Measurements from ENCODE around the gene MT1H.
"Not testable (repeated sequence)": the region's sequence is repeated elsewhere in the genome, so short reads cannot be mapped to it uniquely, and the experiment has no call there.

MT1H gene

GRCh38 chr16:56684926-56685590, 15.4 kb downstream of the MT1H start:
- no peak for DNase-seq (ENCODE audit: low read depth)

GRCh38 chr16:56686758-56687157, 17.1 kb downstream of the MT1H start:
- no peak for DNase-seq (ENCODE audit: low read depth)

- DNase-seq (ENCODE audit: low read depth), result no peak
Measured at GRCh38 chr16:56688762-56689161, 19.1 kb downstream of the MT1H start.

- no peak for DNase-seq (ENCODE audit: low read depth)
Measured at GRCh38 chr16:56689171-56689570, 19.6 kb downstream of the MT1H start.

DNA sequence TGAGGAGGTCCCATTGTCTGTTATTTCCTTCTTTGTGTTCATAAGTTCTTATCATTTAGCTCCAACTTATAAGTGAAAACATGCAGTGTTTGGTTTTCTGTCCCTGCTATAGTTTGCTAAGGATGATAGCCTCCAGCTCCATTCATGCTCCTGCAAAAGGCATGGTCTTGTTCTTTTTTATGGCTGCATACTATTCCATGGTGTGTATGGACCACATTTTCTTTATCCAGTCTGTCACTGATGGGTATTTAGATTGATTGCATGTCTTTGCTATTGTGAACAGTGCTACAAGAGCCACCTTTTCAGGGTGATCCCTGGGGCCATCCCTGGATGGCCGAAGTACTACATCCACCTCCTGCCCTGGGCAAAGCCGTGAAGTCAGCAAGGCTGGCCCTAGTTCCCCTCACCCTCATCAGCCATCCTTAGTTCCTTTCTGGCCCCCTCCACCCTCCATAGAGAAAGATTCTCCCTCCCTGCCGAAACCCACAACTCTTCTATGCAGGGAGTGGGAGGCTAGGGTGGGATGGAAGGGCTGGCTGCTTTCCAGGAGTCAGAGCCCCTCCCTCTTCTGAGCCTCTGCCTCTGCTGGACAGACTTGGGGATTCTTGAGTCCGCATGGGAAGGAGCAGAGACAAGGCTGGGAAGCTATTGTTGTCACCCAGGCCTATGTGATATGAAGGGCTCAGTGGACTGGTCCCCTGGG, 21.0 kb downstream of the MT1H start:
- no peak for DNase-seq (ENCODE audit: low read depth)

GRCh38 chr16:56691885-56692284, 22.3 kb downstream of the MT1H start:
- DNase-seq (ENCODE audit: low read depth), result no peak

- no peak for DNase-seq (ENCODE audit: low read depth)
Measured at GRCh38 chr16:56695246-56695645, 25.6 kb downstream of the MT1H start.

DNA sequence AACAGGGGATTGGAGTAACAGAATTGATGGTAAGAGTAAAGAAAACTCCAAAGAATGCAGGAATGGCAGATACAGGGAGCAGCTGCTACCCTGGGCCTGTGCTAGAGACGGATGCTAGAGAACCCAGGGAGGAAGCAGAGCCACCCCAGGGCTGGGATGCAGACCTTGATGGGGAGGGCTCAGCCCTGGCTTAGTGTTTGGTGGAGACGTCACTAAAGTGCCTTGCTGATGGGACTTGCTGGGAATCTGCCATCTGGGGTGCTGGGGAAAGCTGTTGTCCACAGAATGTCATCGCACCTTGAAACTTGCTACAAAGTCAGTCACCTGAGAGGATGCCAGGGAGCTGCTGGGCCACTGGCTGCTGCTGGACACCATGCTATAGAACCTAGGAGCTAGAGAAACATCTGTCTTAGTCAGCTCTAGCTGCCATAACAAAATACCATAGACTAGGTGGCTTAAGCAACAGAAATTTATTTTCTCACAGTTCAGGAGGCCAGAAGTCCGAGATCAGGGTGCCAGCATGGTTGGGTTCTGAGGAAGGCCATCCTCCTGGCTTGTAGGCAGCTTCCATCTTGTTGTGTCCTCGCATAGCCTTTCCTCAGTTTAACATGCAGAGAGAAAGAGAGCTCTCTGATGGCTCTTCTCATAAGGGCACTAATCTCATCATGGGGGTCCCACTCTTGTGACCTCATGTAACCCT, 28.0 kb downstream of the MT1H start:
- DNase-seq (ENCODE audit: low read depth), result no peak

GRCh38 chr16:56700195-56700594, 30.6 kb downstream of the MT1H start:
- no peak for DNase-seq (ENCODE audit: low read depth)

- no peak for DNase-seq (ENCODE audit: low read depth)
Measured at GRCh38 chr16:56700631-56701030, 31.0 kb downstream of the MT1H start.

DNA sequence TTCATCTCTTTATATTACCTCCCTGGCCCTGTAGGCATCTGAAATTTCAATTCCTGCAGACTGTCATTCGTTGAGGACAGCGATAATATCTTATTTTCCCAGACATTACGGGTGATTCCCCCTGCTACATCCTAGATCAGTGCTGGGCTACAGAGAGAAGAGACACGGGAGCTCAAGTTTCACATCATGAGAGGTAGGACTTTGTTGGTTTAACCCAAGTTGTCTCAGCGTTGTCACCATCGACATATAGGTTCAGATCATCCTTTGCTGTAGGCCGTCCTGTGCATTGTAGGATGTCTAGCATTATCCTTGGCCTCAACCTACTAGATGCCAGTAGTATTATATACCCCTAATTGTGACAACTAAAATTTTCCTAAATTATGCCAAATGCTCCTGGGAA, 31.9 kb downstream of the MT1H start:
- no peak for DNase-seq (ENCODE audit: low read depth)

DNA sequence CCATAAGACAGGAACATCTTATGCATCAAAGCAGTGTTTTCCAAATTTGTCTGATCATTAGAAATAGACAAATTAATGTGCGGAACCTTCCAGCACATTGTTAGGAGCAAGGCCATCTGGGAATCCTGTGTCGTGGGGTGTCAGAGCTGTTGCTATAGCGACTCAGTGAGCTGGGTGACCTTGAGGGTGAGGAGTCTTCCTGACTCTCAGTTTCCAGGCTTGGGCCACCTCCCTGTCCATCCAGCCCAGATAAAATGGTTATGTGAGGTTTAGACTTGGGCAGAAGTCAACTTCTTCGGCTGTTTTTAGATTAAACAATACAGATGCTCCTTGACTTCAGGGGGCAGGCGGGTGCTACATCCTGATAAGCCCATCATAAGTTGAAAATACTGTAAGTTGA, 33.2 kb downstream of the MT1H start:
- DNase-seq (ENCODE audit: low read depth), result no peak

GRCh38 chr16:56708525-56709442, 39.2 kb downstream of the MT1H start:
- DNase-seq (ENCODE audit: low read depth), result peak; percentile 20

- DNase-seq (ENCODE audit: low read depth), result no peak
Measured at GRCh38 chr16:56709443-56710040, 39.9 kb downstream of the MT1H start.

DNA sequence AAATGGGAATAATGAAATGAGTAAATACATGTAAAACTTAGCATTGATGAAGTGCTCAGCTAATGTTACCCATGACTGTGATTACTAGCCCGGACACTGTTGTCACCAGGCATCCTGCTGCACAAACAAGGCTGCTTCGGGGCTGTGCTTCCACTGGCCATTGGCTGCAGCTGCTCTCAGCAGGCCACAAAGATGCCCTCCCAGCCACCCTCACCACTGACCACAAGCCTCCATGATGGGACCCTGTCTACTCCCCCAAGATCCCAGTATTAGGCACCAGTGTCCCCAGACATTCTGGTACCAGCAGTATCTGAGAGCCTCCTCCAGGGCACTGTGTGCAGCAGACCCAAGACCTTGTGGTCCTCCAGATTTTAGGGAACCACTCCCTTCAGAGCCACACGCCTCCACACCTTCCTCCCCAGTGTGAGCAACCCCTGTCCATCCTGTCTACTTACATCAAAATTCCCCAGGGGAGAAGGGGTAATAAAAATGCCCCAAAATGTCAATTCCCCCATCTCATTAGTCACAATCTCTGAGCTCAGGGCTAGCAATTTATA, 40.6 kb downstream of the MT1H start:
- DNase-seq (ENCODE audit: low read depth), result no peak

- no peak for DNase-seq (ENCODE audit: low read depth)
Measured at GRCh38 chr16:56711862-56712261, 42.2 kb downstream of the MT1H start.

- DNase-seq (ENCODE audit: low read depth), result no peak
Measured at GRCh38 chr16:56713794-56714193, 44.2 kb downstream of the MT1H start.

DNA sequence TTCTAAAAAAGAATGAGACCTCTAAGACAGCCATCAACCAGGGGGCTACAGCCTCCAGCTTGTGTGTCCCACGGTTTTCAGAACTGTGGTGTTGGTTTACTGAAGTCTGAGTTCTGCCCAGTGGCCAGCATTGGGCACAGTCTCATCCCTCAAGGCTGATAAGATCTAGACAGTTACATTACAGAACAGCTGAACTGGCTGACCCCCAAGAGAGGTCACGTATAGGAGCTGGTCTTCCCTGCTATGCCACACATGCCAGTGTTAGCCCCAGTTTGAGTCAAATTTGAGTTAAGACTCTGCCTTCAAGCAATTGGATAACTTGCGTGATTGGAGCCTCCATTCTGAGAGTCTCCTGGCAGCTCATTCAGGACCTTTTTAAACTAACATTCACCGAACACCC, 45.5 kb downstream of the MT1H start:
- no peak for DNase-seq (ENCODE audit: low read depth)

DNA sequence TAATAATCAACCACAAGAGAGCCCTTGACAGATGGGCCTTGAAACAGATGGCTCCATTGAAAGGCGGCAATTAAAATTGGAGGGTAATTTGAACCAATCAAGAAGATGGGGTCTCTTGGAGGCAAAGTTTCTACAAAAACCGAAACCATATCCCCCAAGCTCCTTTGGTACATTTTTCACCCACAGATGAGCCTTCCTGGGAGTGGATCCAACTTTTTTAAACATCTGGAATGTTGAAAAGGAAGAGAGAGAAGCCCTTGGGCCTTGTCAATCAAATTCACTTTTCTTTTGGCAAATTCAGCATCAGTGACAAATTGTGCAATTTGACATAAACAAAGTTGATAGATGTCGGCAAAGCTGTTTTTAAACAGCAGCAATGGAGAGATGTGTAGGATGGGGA, 47.1 kb downstream of the MT1H start:
- no peak for DNase-seq (ENCODE audit: low read depth)

DNA sequence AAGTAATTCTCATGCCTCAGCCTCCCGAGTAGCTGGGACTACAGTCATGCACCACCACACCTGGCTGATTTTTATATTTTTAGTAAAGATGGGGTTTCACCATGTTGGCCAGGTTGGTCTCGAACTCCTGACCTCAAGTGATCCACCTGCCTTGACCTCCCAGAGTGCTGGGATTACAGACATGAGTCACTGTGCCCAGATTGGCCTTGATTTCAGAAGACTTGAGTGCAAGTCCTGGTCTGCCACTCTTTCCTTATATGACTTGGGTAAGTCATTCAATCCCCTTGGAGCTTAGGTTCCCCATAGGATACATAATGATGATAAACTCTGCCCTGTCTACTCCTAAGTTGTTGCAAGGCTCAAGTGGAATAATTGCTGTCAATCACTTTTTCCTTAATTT, 47.9 kb downstream of the MT1H start:
- not testable (repeated sequence) for DNase-seq (ENCODE audit: low read depth)

Measured in activated gamma-delta T cell treated with anti-CD3 and anti-CD28 coated beads, Interleukin-2, amount 50 U/mL, for 16 hours (primary cell).